ENCODE measurements around the gene KNSTRN. TPM values are rescaled to one million over a fixed set of nuclear protein-coding genes. Genes with fewer than 3 reads are reported as not detected.

KNSTRN gene
- total and polyA plus RNA-seq, 2 of the 13 experiments (the other 11 are each of a cell fraction or from before 2014, with no cell fraction given), result 20.3 to 62.3 TPM

DNA sequence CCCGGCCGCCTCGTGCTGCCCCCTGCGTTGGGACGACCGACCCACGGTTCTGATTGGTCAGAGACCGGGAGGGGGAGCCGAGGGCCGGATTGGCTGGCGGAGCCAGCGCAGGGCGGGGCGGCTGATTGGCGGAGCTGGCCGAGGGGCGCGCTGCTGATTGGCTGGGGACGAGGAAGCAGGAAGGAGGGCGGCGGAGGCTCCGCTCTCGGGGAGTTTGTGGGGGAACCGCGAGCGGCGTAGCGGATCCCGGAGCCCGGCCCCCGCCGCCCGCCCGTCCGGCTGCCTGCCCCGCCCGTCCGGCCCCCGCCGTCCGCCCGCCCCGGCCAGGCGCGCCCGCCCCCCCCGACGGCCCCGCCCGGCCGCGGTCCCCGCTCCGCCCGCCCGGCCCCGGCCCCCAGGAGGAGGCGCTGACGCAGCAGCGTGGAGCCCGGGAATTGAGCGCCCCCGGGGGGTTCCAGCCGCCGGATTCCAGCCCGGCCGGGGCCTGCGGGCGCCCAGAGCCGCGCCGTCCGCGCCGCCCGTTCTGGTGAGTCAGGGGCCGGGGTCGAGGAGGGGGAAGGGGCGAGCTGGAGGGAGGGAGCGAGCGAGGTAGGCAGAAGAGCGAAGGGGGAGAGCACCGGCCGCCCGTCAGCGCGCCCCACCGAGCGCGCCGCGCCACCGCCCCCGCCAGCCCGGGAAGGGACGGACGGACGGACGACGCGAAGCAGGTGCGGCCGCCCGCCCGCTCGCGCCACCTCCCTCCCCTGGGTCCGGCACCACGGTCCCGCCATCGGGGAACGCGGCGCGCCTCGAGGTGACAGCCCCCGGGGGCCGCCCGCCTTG, 58.4 kb downstream of the KNSTRN start, which contains the start of gene BAHD1 (continued):
- peak; percentile 65 for TF ChIP-seq ZNF687 (CRISPR knock-in tag; IDR thresholded peaks at IDR 0.05)
- TF ChIP-seq ZFX (CRISPR knock-in tag; IDR thresholded peaks at IDR 0.05; ENCODE audit: low read depth), result 0 out of 2 replicates have a peak, but pooled peaks have one; percentile 20
- TF ChIP-seq ZNF776 (CRISPR knock-in tag; IDR thresholded peaks at IDR 0.05), result no peak
- peak; percentile 56; the same call in 1 of the 2 replicates for TF ChIP-seq CCDC6 (CRISPR knock-in tag; IDR thresholded peaks at IDR 0.05)
- TF ChIP-seq SP2 (CRISPR knock-in tag; IDR thresholded peaks at IDR 0.05), result peak; percentile 78
- no peak for TF ChIP-seq GTF2F1 (IDR thresholded peaks at IDR 0.05; ENCODE audit: low read length)
- TF ChIP-seq ZNF639 (CRISPR knock-in tag; conservative IDR thresholded peaks at IDR 0.05), result peak; percentile 58; the same call in 1 of the 2 replicates
- peak; percentile 68 for TF ChIP-seq ZNF777 (CRISPR knock-in tag; IDR thresholded peaks at IDR 0.05)
- TF ChIP-seq, protein P1, sequence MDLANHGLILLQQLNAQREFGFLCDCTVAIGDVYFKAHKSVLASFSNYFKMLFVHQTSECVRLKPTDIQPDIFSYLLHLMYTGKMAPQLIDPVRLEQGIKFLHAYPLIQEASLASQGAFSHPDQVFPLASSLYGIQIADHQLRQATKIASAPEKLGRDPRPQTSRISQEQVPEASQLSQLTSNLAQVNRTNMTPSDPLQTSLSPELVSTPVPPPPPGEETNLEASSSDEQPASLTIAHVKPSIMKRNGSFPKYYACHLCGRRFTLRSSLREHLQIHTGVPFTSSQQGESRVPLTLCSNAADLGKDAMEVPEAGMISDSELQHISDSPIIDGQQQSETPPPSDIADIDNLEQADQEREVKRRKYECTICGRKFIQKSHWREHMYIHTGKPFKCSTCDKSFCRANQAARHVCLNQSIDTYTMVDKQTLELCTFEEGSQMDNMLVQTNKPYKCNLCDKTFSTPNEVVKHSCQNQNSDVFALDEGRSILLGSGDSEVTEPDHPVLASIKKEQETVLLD (CRISPR knock-in tag; IDR thresholded peaks at IDR 0.05; ENCODE audit: low read depth), result peak; percentile 65; the same call in 1 of the 2 replicates
- TF ChIP-seq MXI1 (IDR thresholded peaks at IDR 0.05; ENCODE audit: borderline replicate concordance, low read depth, low read length), result 0 out of 3 replicates have a peak, but pooled peaks have one; percentile 5
- TF ChIP-seq GTF3A (CRISPR knock-in tag; conservative IDR thresholded peaks at IDR 0.05), result no peak
- TF ChIP-seq ZNF790 (CRISPR knock-in tag; IDR thresholded peaks at IDR 0.05; ENCODE audit: borderline replicate concordance), result no peak
